SU-DHL-6 (cell line): ENCODE measurements around the gene MAST4.
A peak's percentile ranks its signal among the peaks of the same experiment; 100 is the strongest.

ENCODE experiments used
- H2AFZ ChIP-seq: fragments of 200-600 bp; sonication (generic); 2 replicates; pipeline ENCODE4 v1.6.1; 2014; ENCODE audit warnings: low read depth, mild to moderate bottlenecking, moderate library complexity, mixed read lengths, antibody characterized with exemption, low read length; ENCODE audit not compliant: severe bottlenecking
- H3F3A ChIP-seq: fragments of 200-600 bp; shearing (Covaris generic); 2 replicates; pipeline ENCODE4 v1.6.0; 2016; ENCODE audit warnings: antibody characterized with exemption, mild to moderate bottlenecking; ENCODE audit not compliant: insufficient read depth
- H3K27ac ChIP-seq: fragments of 200-600 bp; sonication (generic); 2 replicates; pipeline ENCODE4 v1.5.1; 2016; ENCODE audit warnings: low read depth, mild to moderate bottlenecking, low read length, moderate library complexity, mixed read lengths
- H3K27me3 ChIP-seq: fragments of 200-600 bp; sonication (generic), shearing (Covaris generic); 2 replicates; pipeline ENCODE4 v1.6.0; 2014; ENCODE audit warnings: mild to moderate bottlenecking, low read length
- H3K36me3 ChIP-seq: fragments of 200-600 bp; sonication (generic); 2 replicates; pipeline ENCODE4 v1.6.1; 2014; ENCODE audit warnings: mild to moderate bottlenecking, low read length, mixed read lengths
- H3K4me2 ChIP-seq: fragments of 300-600, 200-600 bp; shearing (Covaris generic), sonication (generic); 2 replicates; pipeline ENCODE4 v1.6.0; 2014; ENCODE audit warnings: low read length, low read depth, mild to moderate bottlenecking; ENCODE audit not compliant: poor library complexity, severe bottlenecking
- H3K4me3 ChIP-seq: fragments of 200-600 bp; sonication (generic); 2 replicates; pipeline ENCODE4 v1.5.1; 2014; ENCODE audit warnings: antibody characterized with exemption, low read length, mild to moderate bottlenecking, mixed read lengths; ENCODE audit not compliant: insufficient read depth, poor library complexity, severe bottlenecking
- H3K79me2 ChIP-seq: fragments of 200-600 bp; sonication (generic); 2 replicates; pipeline ENCODE4 v1.6.1; 2014; ENCODE audit warnings: mild to moderate bottlenecking, low read length, moderate library complexity; ENCODE audit not compliant: insufficient read depth
- H3K9ac ChIP-seq: fragments of 200-600 bp; sonication (generic); 2 replicates; pipeline ENCODE4 v1.7.0; 2014; ENCODE audit warnings: mild to moderate bottlenecking, low read length
- H3K9me2 ChIP-seq: fragments of 200-600 bp; sonication (generic); replicated peaks from 2 replicates; pipeline ENCODE4 v1.6.1; 2014; ENCODE audit warnings: low read length; ENCODE audit not compliant: insufficient read depth
- H3K9me3 ChIP-seq: fragments of 200-600 bp; sonication (generic); 2 replicates; pipeline ENCODE4 v1.6.1; 2014; ENCODE audit warnings: low read length, mixed read lengths; ENCODE audit not compliant: insufficient read depth
- H4K20me1 ChIP-seq: fragments of 200-600 bp; sonication (generic); 2 replicates; pipeline ENCODE4 v1.6.1; 2014; ENCODE audit warnings: low read depth, mild to moderate bottlenecking, antibody characterized with exemption, low read length, moderate library complexity, mixed read lengths
- CTCF ChIP-seq: fragments of 200-600 bp; sonication (generic); IDR thresholded peaks from one replicate; pipeline ENCODE4 v1.5.1; 2017; ENCODE audit warnings: antibody characterized with exemption, mild to moderate bottlenecking, low read length, moderate library complexity; ENCODE audit not compliant: insufficient read depth, poor library complexity, severe bottlenecking
- EZH2phosphoT487 ChIP-seq: fragments of 200-600 bp; sonication (generic), shearing (Covaris generic); conservative IDR thresholded peaks from 2 replicates; pipeline ENCODE4 v1.6.1; 2018; ENCODE audit warnings: mild to moderate bottlenecking, antibody characterized with exemption, low read length, moderate library complexity, mixed read lengths

MAST4 gene

GRCh38 chr5:66595756-66596635, at the start of gene MAST4:
TSS of gene MAST4 (plus strand) at chr5:66596393. CDS start at chr5:66596656, 263 bp downstream.
- Histone ChIP-seq H3F3A (no peaks in the 10 kb centered on the region), H3K79me2 (no peaks in the 10 kb centered on the region), H3K4me3 (peak within 1 kb of the TSS; percentile 53), H3K4me2 (peak within 1 kb of the TSS; percentile 74), H3K27me3 (no peaks in the 10 kb centered on the region), H3K36me3 (no peaks in the 10 kb centered on the region), H4K20me1 (0 out of 2 replicates have a peak, but pooled peaks cover 3% of the 10 kb centered on the region), H3K9me3 (no peaks in the 10 kb centered on the region), H2AFZ (peak within 1 kb of the TSS; percentile 88), H3K27ac (no peak within 1 kb of the TSS), H3K9me2 (no peaks in the 10 kb centered on the region), H3K9ac (peak within 1 kb of the TSS; percentile 55)
- TF ChIP-seq EZH2phosphoT487, result no peak
- TF ChIP-seq CTCF, result no peak

- H3K36me3 ChIP-seq, result peaks cover 10% of the 10 kb centered on the region; the same call in 1 of the 2 replicates
- no peak overlapping the region for H2AFZ ChIP-seq
- no peak overlapping the region for H3K27ac ChIP-seq
- no peaks in the 10 kb centered on the region for H3F3A ChIP-seq
- H3K4me2 ChIP-seq, result no peak overlapping the region
- no peak overlapping the region for H3K9ac ChIP-seq
- TF ChIP-seq CTCF, result no peak
- TF ChIP-seq EZH2phosphoT487, result no peak
- no peak overlapping the region for H3K4me3 ChIP-seq
- no peaks in the 10 kb centered on the region for H3K79me2 ChIP-seq
- H3K27me3 ChIP-seq, result no peaks in the 10 kb centered on the region
- no peaks in the 10 kb centered on the region for H3K9me2 ChIP-seq
- no peaks in the 10 kb centered on the region for H4K20me1 ChIP-seq
- no peaks in the 10 kb centered on the region for H3K9me3 ChIP-seq
Measured at GRCh38 chr5:66546541-66546940, 49.7 kb upstream of the MAST4 start.

GRCh38 chr5:66551338-66551737, 44.9 kb upstream of the MAST4 start:
- peaks cover 7% of the 10 kb centered on the region; the same call in 1 of the 2 replicates for H3K36me3 ChIP-seq
- H4K20me1 ChIP-seq, result no peaks in the 10 kb centered on the region
- H3K9me2 ChIP-seq, result no peaks in the 10 kb centered on the region
- H3K9me3 ChIP-seq, result peaks cover 8% of the 10 kb centered on the region; the same call in 1 of the 2 replicates
- no peak overlapping the region for H3K4me2 ChIP-seq
- no peaks in the 10 kb centered on the region; the same call in 1 of the 2 replicates for H3F3A ChIP-seq
- no peak overlapping the region for H2AFZ ChIP-seq
- TF ChIP-seq EZH2phosphoT487, result no peak
- TF ChIP-seq CTCF, result no peak
- no peak overlapping the region for H3K9ac ChIP-seq
- H3K27ac ChIP-seq, result no peak overlapping the region
- H3K4me3 ChIP-seq, result no peak overlapping the region
- no peaks in the 10 kb centered on the region for H3K79me2 ChIP-seq
- no peaks in the 10 kb centered on the region for H3K27me3 ChIP-seq
